Ishikawa (cell line): ENCODE results near the gene PPP3R2.

Experiments used
- CEBPB ChIP-seq: IDR thresholded peaks from 2 replicates; pipeline ENCODE4 v1.6.1; 2012
- CREB1 ChIP-seq: IDR thresholded peaks from 2 replicates; pipeline ENCODE4 v1.6.1; 2012; ENCODE audit warnings: low read depth
- EP300 ChIP-seq: IDR thresholded peaks from 2 replicates; pipeline ENCODE4 v1.6.1; 2012; ENCODE audit warnings: borderline replicate concordance
- NFIC ChIP-seq: IDR thresholded peaks from 2 replicates; pipeline ENCODE4 v1.6.1; 2012
- TAF1 ChIP-seq: IDR thresholded peaks from 2 replicates; pipeline ENCODE4 v1.6.1; 2012; ENCODE audit warnings: low read depth, mild to moderate bottlenecking
- TCF12 ChIP-seq: IDR thresholded peaks from 2 replicates; pipeline ENCODE4 v1.6.1; 2012; ENCODE audit warnings: low read depth
- YY1 ChIP-seq: IDR thresholded peaks from 2 replicates; pipeline ENCODE4 v1.6.1; 2012; ENCODE audit warnings: low read depth
- TF ChIP-seq, protein P1 (sequence below): IDR thresholded peaks from 2 replicates; pipeline ENCODE4 v1.6.1; 2012; ENCODE audit warnings: low read depth, mild to moderate bottlenecking
- TF ChIP-seq, protein P2 (sequence below): IDR thresholded peaks from 2 replicates; pipeline ENCODE4 v1.6.1; 2012

DNA sequence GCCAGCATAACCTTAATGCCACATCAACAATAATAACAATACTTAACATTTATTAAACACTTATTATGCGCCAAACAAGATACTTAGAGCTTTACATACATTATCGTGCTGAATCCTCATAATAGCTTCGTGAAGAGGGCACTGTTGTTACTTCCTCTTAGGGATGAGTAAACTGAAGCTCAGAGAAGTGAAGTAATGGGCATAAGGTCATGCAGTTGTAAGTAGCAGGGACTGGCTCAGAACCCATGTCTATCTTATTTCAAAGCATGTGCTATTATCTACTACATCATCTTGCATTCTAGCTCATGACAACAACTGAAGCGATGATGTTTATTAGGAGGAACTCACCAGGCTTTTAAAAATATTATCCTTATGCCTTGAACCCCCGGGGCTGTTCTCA lies 34.9 kb upstream of the PPP3R2 start:
- TF ChIP-seq EP300 (no peak), CREB1 (no peak), NFIC (no peak), YY1 (no peak), CEBPB (no peak), TCF12 (no peak), TAF1 (no peak)
- TF ChIP-seq, protein P1, sequence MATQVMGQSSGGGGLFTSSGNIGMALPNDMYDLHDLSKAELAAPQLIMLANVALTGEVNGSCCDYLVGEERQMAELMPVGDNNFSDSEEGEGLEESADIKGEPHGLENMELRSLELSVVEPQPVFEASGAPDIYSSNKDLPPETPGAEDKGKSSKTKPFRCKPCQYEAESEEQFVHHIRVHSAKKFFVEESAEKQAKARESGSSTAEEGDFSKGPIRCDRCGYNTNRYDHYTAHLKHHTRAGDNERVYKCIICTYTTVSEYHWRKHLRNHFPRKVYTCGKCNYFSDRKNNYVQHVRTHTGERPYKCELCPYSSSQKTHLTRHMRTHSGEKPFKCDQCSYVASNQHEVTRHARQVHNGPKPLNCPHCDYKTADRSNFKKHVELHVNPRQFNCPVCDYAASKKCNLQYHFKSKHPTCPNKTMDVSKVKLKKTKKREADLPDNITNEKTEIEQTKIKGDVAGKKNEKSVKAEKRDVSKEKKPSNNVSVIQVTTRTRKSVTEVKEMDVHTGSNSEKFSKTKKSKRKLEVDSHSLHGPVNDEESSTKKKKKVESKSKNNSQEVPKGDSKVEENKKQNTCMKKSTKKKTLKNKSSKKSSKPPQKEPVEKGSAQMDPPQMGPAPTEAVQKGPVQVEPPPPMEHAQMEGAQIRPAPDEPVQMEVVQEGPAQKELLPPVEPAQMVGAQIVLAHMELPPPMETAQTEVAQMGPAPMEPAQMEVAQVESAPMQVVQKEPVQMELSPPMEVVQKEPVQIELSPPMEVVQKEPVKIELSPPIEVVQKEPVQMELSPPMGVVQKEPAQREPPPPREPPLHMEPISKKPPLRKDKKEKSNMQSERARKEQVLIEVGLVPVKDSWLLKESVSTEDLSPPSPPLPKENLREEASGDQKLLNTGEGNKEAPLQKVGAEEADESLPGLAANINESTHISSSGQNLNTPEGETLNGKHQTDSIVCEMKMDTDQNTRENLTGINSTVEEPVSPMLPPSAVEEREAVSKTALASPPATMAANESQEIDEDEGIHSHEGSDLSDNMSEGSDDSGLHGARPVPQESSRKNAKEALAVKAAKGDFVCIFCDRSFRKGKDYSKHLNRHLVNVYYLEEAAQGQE, result no peak
- TF ChIP-seq, protein P2, sequence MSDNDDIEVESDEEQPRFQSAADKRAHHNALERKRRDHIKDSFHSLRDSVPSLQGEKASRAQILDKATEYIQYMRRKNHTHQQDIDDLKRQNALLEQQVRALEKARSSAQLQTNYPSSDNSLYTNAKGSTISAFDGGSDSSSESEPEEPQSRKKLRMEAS, result no peak
